ENCODE results near the gene WNT7B.

Gene WNT7B

DNA sequence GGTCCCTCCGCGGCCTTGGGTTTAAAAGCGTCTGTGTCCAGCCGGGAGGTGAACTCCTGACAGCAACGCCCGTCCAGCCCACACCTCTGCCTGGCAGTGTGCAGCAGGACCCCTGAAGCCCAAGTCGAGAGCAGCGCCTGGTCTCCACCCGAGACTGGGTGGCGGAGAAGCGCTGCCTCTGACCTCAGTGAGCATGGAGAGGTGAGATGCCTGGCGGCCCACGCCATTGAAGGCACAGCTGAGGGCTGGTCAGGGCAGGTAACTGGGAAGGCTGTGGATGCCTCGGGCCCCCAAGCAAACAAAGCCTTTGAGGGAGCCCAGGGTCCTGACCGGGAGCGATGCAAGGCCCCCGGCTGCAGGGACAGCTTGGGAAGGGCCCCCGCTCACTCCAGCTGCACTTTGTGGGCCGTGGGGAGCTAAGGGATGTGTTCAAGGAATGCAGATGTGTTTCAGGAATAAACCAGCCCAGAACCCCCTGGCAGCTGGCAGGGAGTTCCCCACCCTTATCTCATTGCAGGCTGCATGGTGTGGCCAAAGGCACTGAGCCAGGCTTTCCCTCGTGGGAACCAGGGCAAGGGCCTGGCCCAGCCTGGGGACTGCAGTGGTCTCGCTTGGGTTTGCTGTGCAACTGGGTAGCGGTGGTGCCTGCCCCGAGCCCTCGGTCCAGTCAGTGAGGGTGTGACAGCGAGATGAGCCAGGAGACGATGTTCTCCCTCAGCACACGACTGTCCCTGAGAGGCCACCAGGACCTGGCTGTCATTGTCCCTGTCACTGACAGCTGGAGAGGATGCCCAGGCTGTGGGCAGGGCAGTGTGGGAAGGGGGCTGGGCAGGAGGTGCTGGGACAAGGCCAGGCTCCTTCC lies 92.5 kb downstream of the WNT7B start:
- no peak for DNase-seq

- DNase-seq = no peak
Observed at GRCh38 chr22:45883811-45884170, 93.2 kb downstream of the WNT7B start.

GRCh38 chr22:45882881-45883810 lies 93.8 kb downstream of the WNT7B start:
- no peak for DNase-seq

- no peak for DNase-seq
Observed at GRCh38 chr22:45881524-45881875, 95.5 kb downstream of the WNT7B start.

DNA sequence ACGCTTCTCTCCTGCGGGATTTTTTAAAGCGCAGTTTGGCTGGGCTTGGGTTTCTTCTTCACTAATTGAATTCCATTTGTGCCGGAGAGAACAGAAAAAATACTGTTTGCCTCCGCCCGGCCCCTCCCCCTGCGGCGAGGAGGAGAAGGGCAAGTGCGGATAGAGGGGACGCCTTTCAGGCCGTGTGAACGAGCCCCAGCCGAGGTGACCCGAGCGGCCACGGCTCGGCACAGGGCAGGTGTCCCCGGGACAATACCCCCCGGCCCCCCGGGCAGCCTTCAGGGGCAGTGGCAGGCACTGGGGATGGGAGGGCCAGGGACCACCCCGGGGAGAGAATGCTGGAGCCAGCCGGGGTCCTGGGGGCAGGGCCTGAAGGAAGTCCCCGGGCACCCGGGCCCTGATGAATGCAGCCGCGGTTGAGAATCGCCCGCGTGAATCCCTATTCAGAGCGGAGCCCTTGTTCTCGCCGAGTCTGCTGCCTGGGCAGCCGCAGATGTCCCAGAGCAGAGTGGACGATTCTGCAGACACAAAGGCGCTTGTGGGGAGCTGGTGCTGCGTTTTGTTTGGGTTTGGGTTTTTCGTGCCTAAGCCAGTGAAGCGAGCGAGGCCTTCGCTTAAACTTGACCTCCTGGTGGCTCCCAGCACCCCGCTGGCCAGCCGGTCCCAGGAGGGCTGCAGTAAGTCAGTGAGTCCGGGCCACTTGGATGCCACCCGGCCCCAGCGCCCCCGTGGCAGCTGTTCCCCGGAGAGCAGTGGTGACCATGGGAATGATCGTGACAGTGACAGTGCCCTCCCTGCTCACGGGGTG lies 96.0 kb downstream of the WNT7B start:
- DNase-seq = no peak

DNA sequence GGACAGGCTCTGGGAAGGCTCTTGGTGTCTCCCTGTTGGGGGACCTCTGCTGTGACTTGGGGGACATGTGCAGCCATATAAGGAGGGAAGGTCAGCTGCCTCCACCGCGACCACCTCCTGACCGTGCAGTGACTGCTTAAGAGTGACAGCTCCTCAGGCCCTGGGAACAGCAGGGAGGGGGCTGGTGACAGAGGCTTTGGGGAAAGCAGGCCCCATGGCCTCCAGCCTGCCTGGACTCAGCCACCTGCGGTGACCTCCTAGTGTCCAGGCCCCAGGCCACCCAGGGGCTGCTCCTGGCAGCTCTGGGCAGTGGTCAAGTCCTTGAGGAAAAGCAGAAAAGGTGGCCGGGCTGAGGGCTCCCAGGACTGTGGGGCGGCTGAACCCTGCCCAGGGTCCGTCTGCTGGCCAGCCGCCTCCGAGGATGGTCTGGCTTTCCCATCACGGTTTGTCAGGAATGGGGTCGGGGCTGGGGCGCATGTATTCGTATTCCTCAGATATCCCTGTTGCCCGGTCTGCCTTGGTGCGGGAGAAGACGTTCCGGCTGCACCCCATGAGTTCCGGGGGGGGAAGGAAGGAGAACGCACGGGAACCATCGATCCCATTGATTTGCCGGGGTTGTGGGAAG lies 96.8 kb downstream of the WNT7B start:
- DNase-seq = no peak

DNA sequence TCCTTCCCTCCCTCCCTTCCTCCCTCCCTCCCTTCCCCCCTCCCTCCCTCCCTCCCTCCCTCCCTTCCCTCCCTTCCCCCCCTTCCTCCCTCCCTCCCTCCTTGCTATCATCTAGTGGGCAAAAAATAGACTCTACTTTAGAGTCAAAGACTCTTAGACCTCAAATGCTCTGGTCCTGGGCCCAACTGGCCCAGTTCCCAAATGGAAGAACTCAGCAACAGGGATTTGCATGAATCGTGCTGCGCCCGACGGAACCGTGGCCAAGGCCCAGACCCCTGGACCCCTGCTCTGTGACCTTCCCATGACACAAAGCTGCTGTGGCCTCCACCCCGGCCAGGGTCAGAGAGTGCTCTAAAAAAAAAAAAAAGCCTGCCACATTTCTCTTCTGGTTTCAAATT lies 97.4 kb downstream of the WNT7B start:
- no peak for DNase-seq

GRCh38 chr22:45878901-45879551 lies 97.9 kb downstream of the WNT7B start:
- no peak for DNase-seq

GRCh38 chr22:45878051-45878781 lies 98.7 kb downstream of the WNT7B start:
- DNase-seq = peak; percentile 37

DNA sequence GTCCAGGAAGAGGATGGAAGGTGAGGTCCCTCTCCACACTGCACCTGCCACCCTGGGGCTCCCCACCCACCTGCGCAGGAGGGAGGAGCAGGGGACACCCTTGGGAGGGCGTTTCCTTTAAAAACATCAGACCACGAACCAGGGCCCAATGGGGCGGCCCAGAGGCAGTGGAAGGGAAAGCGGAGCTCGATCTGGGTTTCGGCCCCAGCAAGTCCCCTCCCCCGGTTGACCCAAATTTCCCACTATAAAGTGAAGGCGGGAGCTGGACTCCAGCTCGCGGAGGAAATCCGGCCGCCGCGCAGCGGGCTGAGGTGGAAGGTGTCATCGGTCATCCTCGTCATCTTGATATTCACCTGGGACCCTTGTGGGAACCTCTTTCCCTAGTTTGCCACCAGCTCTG lies 99.3 kb downstream of the WNT7B start:
- DNase-seq = no peak

GRCh38 chr22:45877036-45877380 lies 100.0 kb downstream of the WNT7B start:
- no peak for DNase-seq

DNA sequence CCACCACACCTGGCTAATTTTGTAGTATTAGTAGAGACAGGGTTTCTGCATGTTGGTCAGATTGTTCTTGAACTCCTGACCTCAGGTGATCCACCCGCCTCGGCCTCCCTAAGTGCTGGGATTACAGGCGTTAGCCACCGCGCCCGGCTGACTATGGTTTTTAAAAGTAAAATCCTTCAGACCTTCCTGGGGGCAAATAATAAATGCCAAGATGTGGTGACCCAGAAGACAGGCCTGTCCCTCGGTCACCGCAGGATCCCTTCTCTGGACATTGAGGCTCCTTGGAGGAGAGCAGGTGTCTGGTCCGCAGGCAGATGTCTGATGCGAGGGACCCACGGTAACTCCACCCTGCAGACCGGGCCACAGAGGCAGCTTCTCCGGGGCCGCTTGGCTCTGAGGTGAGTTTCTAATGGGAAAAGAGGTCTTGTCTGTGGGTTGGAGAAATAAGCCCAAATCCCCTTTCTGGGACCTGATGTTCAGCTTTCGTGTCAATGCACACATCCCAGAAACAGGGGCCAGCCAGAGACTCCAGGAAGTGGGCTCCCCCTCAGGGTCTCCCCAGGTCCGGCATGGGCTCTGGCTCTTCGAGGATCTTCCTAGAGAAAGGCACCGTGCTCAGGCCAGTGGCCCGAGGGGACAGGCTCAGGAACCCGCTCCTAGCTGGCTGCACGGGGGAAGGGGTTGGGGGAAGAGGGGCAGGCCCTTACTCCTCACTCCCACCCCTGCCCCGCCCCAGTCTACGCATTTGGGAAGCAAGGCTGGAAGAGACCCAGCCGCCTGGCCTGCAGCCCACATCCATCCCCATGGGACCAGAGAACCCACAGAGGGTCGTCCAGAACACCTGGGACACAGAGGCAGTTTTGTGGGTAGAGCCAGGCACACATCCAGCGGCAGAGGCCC lies 100.6 kb downstream of the WNT7B start:
- no peak for DNase-seq

GRCh38 chr22:45872659-45873263 lies 104.2 kb downstream of the WNT7B start:
- DNase-seq = no peak

- DNase-seq = no peak
Observed at GRCh38 chr22:45871721-45872120, 105.2 kb downstream of the WNT7B start.
